Caki2 (cell line): Measurements from ENCODE around the gene AP4E1. TPM values are rescaled to one million over a fixed set of nuclear protein-coding genes. Genes with fewer than 3 reads are reported as not detected.
"Not testable (repeated sequence)": the region's sequence is repeated elsewhere in the genome, so short reads cannot be mapped to it uniquely, and the experiment has no call there.

ENCODE experiments used
- DNase-seq: peaks from one replicate; pipeline ENCODE4 v3.0.0-alpha.2; 2015; ENCODE audit warnings: low read depth
- in situ Hi-C: cut with HindIII; loops from 2 replicates; pipeline ENCODE4 v1.10.0; 2016; ENCODE audit warnings: low sequenced_read_pairs, low pct_unique_long_range_greater_than_20kb, mixed read lengths
- total RNA-seq: library from RNA; depleted of rRNA; stranded (reverse); fragments of >200 nt; shearing (Covaris generic); gene quantifications from 2 replicates; pipeline ENCODE4 v1.2.3, GENCODE V29; 2014; ENCODE audit warnings: low replicate concordance; rRNA removed

The AP4E1 gene
- total RNA-seq, result 6.5 and 7.7 TPM in 2 replicates

GRCh38 chr15:50908209-50909009 is at the start of gene AP4E1:
AP4E1 (plus strand) TSS chr15:50908683; CDS start chr15:50908779, 96 bp downstream.
- in situ Hi-C loops, result no loop called here
- peak; percentile 90 for DNase-seq

DNA sequence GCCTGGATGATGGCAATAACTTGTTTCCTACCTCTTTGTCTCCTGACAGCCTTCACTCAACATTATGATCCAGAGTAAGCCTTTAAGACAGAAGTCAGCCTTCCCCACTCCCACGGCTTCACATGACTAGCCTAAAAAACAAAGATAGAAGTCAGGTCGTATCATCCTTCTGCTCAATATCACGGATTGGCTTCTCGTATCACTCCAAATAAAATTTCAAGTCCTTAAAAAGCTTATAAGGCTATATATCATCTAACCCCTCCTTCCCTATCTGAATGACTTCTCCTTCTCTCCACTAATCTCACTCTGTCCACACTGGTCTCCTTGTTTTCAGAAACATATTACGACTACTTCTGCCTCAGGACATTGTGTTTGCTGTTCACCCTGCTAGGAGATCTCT is 47.7 kb upstream of the AP4E1 start:
- no peak for DNase-seq
- in situ Hi-C loops, result no loop called here

DNA sequence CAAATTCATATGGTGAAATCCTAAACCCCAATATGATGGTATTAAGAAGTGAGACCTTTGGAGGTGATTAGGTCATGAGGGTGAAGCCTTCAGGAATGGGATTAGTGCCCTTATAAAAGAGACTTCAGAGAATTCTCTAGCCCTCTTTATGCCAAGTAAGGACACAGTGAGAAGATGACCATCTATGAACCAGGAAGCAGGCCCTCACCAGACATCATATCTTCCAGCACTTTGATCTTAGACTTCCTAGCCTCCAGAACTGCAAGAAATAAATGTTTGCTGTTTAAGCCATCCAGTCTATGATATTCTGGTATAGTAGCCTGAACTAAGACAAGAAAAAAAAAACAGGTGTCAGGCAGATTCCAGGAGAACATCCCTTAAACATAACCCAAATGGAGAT is 45.9 kb upstream of the AP4E1 start:
- in situ Hi-C loops, result no loop called here
- DNase-seq, result no peak

DNA sequence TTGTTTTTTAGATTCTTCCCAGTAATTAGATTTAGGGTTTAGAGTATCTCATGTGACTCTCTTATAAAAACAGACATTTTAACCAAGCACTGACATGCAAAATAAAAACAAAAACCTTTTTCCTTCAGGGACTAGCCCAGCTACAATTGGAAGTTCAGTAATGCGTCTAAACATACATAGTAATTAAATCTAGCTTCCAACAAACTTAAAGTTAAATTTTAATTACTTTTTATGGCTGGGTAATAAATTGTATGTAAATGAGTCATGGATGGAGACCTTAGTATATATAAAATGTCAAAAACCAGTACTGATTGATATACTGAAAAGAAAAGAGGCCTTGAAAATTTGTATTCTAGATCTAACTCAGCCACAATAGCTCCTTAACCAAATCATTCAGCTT is 43.6 kb upstream of the AP4E1 start:
- DNase-seq, result no peak
- in situ Hi-C loops, result no loop called here

- in situ Hi-C loops, result no loop called here
These were observed 42.7 kb upstream of the AP4E1 start for GRCh38 chr15:50865515-50866353.

GRCh38 chr15:50871832-50872231 is 36.7 kb upstream of the AP4E1 start:
- in situ Hi-C loops, result no loop called here
- DNase-seq, result no peak

More at GRCh38 chr15:50865515-50866353, 42.7 kb upstream of the AP4E1 start:
- DNase-seq, result no peak

DNA sequence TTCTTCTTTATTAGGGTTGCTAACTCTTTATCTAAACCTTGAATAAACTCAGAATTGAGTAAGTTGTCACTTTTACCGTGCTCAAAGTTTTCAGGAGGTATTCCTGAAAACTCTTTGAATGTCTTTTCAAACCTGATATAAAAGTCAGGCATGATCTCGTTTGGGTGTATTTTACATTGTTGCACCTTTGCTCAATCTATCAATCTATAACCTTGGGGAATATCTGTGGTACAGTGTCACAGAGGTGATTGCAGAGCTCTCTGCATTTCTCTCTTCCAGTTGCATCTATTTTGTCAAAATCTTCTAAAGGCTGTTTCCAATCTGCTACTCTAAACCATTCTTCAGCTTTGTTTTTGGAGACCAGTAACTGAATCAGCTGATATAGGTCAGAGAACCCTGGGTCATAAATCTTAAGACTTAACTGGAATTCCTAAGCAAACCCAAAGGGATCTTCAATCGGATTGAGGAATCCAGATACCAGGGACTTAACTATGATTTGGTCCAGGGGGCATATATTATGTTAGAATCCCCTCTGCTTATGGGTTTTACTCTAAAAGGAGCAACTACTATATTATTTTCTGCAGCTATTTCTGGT is 35.6 kb upstream of the AP4E1 start:
- in situ Hi-C loops, result no loop called here
- no peak for DNase-seq

DNA sequence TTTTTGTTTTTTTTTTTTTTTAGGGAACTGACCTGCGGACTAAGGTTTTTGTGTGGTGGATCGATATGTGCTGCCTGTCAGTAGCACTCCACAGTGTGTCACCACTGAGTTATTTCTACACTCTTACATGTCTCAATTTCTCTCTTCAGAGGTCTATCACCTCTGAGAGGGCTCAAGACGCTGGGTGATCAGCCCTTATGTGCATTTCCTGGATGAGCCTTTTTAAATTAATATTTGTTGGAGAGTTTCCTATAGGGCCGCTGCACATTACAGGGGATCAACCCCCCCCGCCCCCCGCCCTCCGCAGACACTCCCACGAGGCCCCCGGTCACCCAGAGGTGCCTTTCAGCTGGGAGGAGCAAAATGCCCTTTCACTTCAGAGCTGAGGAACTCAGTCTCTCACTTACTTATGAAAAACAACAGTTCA is 34.5 kb upstream of the AP4E1 start:
- in situ Hi-C loops, result no loop called here
- DNase-seq, result no peak

DNA sequence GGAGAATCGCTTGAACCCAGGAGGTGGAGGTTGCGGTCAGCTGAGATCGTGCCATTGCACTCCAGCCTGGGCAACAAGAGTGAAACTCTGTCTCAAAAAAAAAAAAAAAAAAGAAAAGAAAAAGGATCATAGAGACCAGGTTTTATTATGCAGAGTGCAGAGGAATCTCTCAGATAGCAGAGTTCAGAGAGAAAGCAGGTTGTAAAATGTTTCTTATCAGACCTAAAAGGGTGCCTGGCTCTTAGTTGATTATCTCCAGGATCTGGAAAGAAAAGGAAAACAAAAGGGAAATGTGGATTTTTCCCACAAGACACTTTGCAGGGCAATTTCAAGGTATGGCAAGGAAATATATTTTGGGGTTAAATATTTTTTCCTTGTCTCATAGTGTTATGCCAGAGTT is 33.2 kb upstream of the AP4E1 start:
- in situ Hi-C loops, DNase-seq: not testable (repeated sequence)

DNA sequence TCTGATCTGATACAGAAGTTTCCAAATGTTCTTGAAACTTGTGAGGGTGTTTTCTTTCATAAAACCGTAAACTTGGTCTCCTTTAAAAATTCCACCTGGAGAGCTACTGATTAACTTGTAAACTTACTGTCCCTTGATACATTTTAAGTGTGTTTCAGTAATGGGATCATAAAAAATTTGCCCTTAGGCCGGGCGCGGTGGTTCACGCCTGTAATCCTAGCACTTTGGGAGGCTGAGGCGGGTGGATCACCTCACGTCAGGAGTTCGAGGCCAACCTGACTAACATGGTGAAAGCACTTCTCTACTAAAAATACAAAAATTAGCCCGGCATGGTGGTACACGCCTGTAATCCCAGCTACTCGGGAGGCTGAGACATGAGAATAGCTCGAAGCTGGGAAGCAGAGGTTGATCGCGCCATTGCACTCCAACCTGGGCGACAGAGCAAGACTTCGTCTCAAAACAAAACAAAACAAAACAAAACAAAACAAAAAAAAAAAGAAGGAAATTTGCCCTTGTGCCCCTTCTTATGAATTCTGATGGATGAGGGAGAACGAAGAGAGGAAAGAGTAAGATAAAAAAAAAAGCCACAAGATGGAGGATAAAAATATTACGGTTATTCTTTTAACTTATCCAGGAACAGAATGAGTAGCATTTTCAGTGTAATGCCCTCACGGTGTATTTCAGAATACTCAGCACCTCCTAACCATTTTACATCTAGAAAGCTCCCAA is 32.1 kb upstream of the AP4E1 start:
- in situ Hi-C loops, result no loop called here

GRCh38 chr15:50876989-50877360 is 31.5 kb upstream of the AP4E1 start:
- peak; percentile 97 for DNase-seq
- in situ Hi-C loops, result no loop called here

More for the DNA sequence above, 32.1 kb upstream of the AP4E1 start:
- no peak for DNase-seq

GRCh38 chr15:50879016-50879617 is 29.4 kb upstream of the AP4E1 start:
- no peak for DNase-seq
- in situ Hi-C loops, result no loop called here

- in situ Hi-C loops, result no loop called here
These were observed 28.3 kb upstream of the AP4E1 start for GRCh38 chr15:50880206-50880605.

GRCh38 chr15:50880651-50881114 is 27.8 kb upstream of the AP4E1 start:
- DNase-seq, result no peak
- in situ Hi-C loops, result no loop called here

More at GRCh38 chr15:50880206-50880605, 28.3 kb upstream of the AP4E1 start:
- no peak for DNase-seq

DNA sequence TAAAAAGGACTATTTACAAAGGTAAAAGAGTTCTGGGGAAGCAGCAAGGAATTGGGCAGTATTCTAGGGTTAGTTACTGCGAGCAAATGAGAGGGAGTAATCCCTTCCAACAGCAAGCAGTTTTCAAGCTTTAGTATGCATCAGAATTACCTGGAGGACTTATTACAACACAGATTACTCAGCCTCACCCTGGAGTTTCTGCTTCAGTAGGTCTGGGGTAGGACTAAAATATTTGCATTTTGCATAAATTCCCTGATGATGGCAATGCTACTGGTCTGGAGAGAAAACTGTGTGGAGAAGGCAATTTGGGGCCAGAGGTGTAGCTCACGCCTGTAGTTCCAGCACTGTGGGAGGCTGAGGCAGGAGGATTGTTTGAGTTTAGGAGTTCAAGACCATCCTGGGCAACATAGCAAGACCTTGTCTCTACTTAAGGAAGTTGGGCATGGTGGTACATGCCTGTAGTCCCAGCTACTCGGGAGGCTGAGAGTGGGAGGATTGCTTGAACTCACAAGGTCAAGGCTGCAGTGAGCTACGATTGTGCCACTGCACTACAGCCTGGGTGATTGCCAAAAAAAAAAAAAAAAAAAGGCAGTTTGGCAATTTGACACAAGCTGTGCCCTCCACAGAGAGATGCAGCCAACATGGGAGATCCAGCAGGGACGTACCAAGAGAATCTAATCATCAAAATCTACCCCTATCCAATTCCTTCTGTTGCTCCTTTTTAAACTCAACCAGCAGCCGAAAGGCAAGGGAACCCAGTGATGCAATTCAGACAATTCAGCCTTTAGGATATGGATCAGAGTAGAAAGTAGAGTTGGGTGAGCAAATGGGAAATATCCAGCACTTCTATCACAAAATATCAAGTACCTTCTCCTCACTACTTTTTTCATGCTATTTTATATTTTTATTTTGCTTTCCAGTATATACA is 27.1 kb upstream of the AP4E1 start:
- in situ Hi-C loops, result no loop called here
- DNase-seq, result peak; percentile 36

DNA sequence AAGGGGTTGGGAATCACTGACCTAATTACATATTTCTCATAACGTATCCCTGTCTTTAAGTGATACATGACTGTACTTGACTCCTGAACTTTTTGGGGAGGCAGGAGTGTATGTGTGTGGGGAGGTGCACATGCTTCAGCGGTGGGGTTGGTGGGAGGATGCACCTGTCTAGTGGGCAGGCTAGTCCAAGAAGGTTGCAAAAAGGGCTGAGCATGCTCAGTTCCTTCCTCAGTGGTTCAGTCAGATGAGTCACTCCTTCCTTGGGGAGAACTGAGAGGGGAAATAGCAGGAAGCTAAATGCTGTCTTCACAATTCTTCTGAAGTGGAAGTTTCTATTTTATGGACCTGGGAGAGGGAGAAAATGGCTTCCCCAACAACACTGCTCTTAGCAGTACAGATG is 24.6 kb upstream of the AP4E1 start:
- in situ Hi-C loops, result no loop called here
- peak; percentile 69 for DNase-seq

- peak; percentile 82 for DNase-seq
- in situ Hi-C loops, result no loop called here
These were observed 23.9 kb upstream of the AP4E1 start for GRCh38 chr15:50884540-50884939.
